ENCODE measurements around the gene PFDN2. TPM values are rescaled to one million over a fixed set of nuclear protein-coding genes. Genes with fewer than 3 reads are reported as not detected.

PFDN2 gene, protein sequence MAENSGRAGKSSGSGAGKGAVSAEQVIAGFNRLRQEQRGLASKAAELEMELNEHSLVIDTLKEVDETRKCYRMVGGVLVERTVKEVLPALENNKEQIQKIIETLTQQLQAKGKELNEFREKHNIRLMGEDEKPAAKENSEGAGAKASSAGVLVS
- total RNA-seq (100 to 1,000 TPM in 1 of 9 donors, 10 to 100 TPM in 8; 33.6 to 103 (median 52.4) TPM), polyA plus RNA-seq (100 to 1,000 TPM in 2 of 3 donors, 10 to 100 TPM in 1; 85.9 to 452 (median 363) TPM)
- long read RNA-seq, donor 1, transcript PFDN2-201 (4 exons, 677 nt) = major isoform, 57 of 248 reads
- long read RNA-seq, donor 1, partial matches to known transcripts = 159 of 248 reads
- long read RNA-seq, donor 1, other reads (novel, unspliced or antisense) = 30 of 248 reads
- long read RNA-seq, donor 2, transcript PFDN2-201 (4 exons, 677 nt) = major isoform, 27 of 45 reads
- long read RNA-seq, donor 2, partial matches to known transcripts = 16 of 45 reads
- long read RNA-seq, donor 2, other reads (novel, unspliced or antisense) = 0 of 45 reads
- long read RNA-seq, donor 3, transcript PFDN2-201 (4 exons, 677 nt) = major isoform, 44 of 78 reads
- long read RNA-seq, donor 3, partial matches to known transcripts = 30 of 78 reads
- long read RNA-seq, donor 3, other reads (novel, unspliced or antisense) = 0 of 78 reads
- long read RNA-seq, donor 4, transcript PFDN2-201 (4 exons, 677 nt) = major isoform, 53 of 53 reads
- long read RNA-seq, donor 4, partial matches to known transcripts = 0 of 53 reads
- long read RNA-seq, donor 4, other reads (novel, unspliced or antisense) = 0 of 53 reads
- long read RNA-seq, donor 5, transcript PFDN2-201 (4 exons, 677 nt) = major isoform, 52 of 54 reads
- long read RNA-seq, donor 5, partial matches to known transcripts = 2 of 54 reads
- long read RNA-seq, donor 5, other reads (novel, unspliced or antisense) = 0 of 54 reads
- long read RNA-seq, donor 6, transcript PFDN2-201 (4 exons, 677 nt) = major isoform, 34 of 36 reads
- long read RNA-seq, donor 6, partial matches to known transcripts = 1 of 36 reads
- long read RNA-seq, donor 6, other reads (novel, unspliced or antisense) = 0 of 36 reads
- long read RNA-seq, donor 7, transcript PFDN2-201 (4 exons, 677 nt) = major isoform, 26 of 142 reads
- long read RNA-seq, donor 7, partial matches to known transcripts = 100 of 142 reads
- long read RNA-seq, donor 7, other reads (novel, unspliced or antisense) = 16 of 142 reads
- long read RNA-seq, donor 8, transcript PFDN2-201 (4 exons, 677 nt) = major isoform, 54 of 77 reads
- long read RNA-seq, donor 8, partial matches to known transcripts = 23 of 77 reads
- long read RNA-seq, donor 8, other reads (novel, unspliced or antisense) = 0 of 77 reads
- long read RNA-seq, donor 9, transcript PFDN2-201 (4 exons, 677 nt) = major isoform, 26 of 213 reads
- long read RNA-seq, donor 9, partial matches to known transcripts = 154 of 213 reads
- long read RNA-seq, donor 9, other reads (novel, unspliced or antisense) = 32 of 213 reads
- long read RNA-seq, donor 10, transcript PFDN2-201 (4 exons, 677 nt) = major isoform, 33 of 33 reads
- long read RNA-seq, donor 10, partial matches to known transcripts = 0 of 33 reads
- long read RNA-seq, donor 10, other reads (novel, unspliced or antisense) = 0 of 33 reads

DNA sequence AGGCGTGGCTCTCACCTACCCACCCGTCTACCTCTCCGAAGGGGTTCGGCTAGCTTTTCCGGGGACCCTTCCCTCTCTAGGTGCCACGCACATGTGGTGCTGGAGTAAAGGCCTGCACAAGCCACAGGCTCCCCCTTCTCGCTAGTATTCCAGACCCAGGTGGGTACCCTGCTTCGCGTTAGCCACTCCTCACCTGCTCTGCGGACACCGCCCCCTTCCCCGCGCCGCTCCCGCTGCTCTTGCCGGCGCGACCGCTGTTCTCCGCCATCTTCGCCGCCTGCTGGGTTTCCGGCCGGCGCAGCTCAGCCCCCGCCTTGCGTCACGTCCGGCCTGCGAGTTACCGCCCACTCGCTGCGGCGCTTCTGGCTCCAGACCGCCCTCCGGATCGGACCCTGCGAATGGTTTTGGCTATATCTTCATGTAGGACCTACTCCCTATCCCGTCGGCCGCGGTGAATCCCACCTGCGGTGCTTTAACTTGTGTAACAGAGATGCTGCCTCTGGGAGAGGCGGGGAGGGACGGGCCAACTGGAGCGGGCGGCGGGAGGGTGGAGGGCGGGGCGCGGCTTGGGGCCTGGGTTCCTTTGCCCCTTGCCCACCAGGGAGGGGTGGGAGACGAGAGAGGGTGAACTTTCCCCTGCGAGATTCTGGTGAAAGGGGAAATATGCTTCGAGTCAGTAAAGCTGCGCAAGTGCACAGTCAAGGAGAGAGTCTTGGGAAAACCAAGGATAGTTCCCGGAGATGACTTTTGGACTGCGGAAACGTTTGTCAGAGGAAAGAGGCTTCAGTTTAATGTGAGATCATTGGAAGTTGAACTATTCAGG is at the start of gene PFDN2, which contains the start of gene NIT1:
TSS of gene PFDN2 (minus strand) at position 279 of the 823 bp plus-strand sequence. CDS start at position 268, 11 bp downstream.
TSS of gene NIT1 (plus strand) at position 347 of the 823 bp plus-strand sequence. CDS start at position 419, 72 bp downstream.
- Histone ChIP-seq H3K27me3 (no peaks in the 10 kb centered on the region), H3K27ac (peak within 1 kb of the TSS; percentile 91 to 100 (median 95)), H3K9me3 (replicated peaks in 1 of 3) (no peaks in the 10 kb centered on the region), H3K4me1 (replicated peaks in 1 of 2) (peaks cover 30 to 64% of the 10 kb centered on the region in 2 donors), H3K36me3 (replicated peaks in 1 of 2) (peaks cover 0 to 33% of the 10 kb centered on the region in 2 donors), H3K4me3 (peak within 1 kb of the TSS; percentile 60 to 92 (median 88))
- DNase-seq = peak; percentile 85 to 94 (median 89)
- TF ChIP-seq, protein P1, sequence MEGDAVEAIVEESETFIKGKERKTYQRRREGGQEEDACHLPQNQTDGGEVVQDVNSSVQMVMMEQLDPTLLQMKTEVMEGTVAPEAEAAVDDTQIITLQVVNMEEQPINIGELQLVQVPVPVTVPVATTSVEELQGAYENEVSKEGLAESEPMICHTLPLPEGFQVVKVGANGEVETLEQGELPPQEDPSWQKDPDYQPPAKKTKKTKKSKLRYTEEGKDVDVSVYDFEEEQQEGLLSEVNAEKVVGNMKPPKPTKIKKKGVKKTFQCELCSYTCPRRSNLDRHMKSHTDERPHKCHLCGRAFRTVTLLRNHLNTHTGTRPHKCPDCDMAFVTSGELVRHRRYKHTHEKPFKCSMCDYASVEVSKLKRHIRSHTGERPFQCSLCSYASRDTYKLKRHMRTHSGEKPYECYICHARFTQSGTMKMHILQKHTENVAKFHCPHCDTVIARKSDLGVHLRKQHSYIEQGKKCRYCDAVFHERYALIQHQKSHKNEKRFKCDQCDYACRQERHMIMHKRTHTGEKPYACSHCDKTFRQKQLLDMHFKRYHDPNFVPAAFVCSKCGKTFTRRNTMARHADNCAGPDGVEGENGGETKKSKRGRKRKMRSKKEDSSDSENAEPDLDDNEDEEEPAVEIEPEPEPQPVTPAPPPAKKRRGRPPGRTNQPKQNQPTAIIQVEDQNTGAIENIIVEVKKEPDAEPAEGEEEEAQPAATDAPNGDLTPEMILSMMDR (IDR thresholded peaks at IDR 0.05) = peak in 1 of 6 experiments; percentile 5
- peak; percentile 80 to 88 for TF ChIP-seq POLR2A (IDR thresholded peaks at IDR 0.05)
- WGBS, 4 donors = 1% methylated on average over 24 to 58 of the region's 58 CpGs
- intact Hi-C loops (cut with DNase I) = no loop called here

DNA sequence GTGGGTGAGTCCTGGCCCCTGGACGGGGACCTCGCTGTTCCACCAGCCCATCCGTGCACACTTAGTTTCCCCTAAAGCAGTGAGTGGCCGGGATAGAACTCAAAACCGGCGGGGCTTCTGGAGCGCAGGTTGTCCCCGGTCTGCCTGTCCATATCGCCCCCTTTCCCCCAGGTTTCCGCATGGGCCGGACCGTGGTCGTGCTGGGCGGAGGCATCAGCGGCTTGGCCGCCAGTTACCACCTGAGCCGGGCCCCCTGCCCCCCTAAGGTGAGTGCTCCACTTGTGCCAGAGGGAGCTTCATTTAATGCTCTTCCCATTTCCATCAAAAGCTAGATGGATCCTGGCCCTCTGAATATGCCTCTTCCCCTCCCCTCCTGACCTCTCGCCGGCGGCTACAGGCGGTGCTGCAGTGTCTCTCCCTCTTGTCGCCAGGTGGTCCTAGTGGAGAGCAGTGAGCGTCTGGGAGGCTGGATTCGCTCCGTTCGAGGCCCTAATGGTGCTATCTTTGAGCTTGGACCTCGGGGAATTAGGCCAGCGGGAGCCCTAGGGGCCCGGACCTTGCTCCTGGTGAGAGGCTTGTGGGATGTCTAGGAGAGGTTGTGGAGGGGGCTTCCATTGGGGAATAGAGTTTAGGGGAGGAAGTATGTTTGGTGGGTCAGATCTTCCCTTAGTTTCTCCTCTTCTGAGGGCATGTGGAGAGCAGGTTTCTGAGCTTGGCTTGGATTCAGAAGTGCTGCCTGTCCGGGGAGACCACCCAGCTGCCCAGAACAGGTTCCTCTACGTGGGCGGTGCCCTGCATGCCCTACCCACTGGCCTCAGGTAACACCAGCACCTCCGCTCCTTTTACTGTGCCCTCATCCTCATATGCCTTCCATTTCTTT is 49.1 kb upstream of the PFDN2 start:
- H3K4me1 ChIP-seq (replicated peaks in 1 of 2) = peaks cover 12 to 20% of the 10 kb centered on the region in 2 donors
- no peak for DNase-seq
- TF ChIP-seq, protein P1 (IDR thresholded peaks at IDR 0.05) = no peak
- TF ChIP-seq POLR2A (IDR thresholded peaks at IDR 0.05) = no peak
- peaks cover 0 to 58% of the 10 kb centered on the region in 2 donors for H3K36me3 ChIP-seq (replicated peaks in 1 of 2)
- no peaks in the 10 kb centered on the region for H3K27me3 ChIP-seq
- 8 to 12% (median 9%) methylated on average over 26 to 33 of the region's 33 CpGs for WGBS, 4 donors
- H3K27ac ChIP-seq = peak overlapping the region in 3 of 5 donors; percentile 32 to 81 (median 77)
- H3K9me3 ChIP-seq (replicated peaks in 1 of 3) = no peaks in the 10 kb centered on the region
- intact Hi-C loops (cut with DNase I) = no loop called here
- peak overlapping the region in 3 of 4 donors; percentile 54 to 80 (median 56) for H3K4me3 ChIP-seq

Measured in adrenal gland (tissue), 19 donors.